GM18858 (cell line): ENCODE results near the gene KCNJ12.

Experiments used
- ATAC-seq: cut with Tn5 transposase; IDR thresholded peaks from one replicate; pipeline ENCODE4 v1.9.1; 2021; ENCODE audit not compliant: unreplicated experiment

KCNJ12 gene

GRCh38 chr17:21463779-21464407 lies 87.7 kb downstream of the KCNJ12 start:
- no peak for ATAC-seq

- no peak for ATAC-seq
These were observed 88.5 kb downstream of the KCNJ12 start for GRCh38 chr17:21464611-21465021.

- no peak for ATAC-seq
These were observed 90.4 kb downstream of the KCNJ12 start for GRCh38 chr17:21466550-21466949.

- ATAC-seq: no peak
These were observed 91.0 kb downstream of the KCNJ12 start for GRCh38 chr17:21467196-21467595.

- ATAC-seq: no peak
These were observed 91.8 kb downstream of the KCNJ12 start for GRCh38 chr17:21467739-21468490.
